Femur (tissue), 1 donor: Measurements from ENCODE around the gene TFCP2L1.
A peak's percentile ranks its signal among the peaks of the same experiment; 100 is the strongest.
"Not testable (repeated sequence)": the region's sequence is repeated elsewhere in the genome, so short reads cannot be mapped to it uniquely, and the experiment has no call there.

Experiments used
- DNase-seq: peaks from one replicate; pipeline ENCODE4 v3.0.0-alpha.2; 2017

Gene TFCP2L1

GRCh38 chr2:121284463-121285449 lies at the start of gene TFCP2L1:
Gene TFCP2L1 (minus strand): TSS chr2:121285202. CDS start chr2:121285109, 93 bp downstream.
- DNase-seq = no peak

- no peak for DNase-seq
Measured at GRCh38 chr2:121333834-121334558, 49.0 kb upstream of the TFCP2L1 start.

- no peak for DNase-seq
Measured at GRCh38 chr2:121333231-121333630, 48.2 kb upstream of the TFCP2L1 start.

- DNase-seq = not testable (repeated sequence)
Measured at GRCh38 chr2:121331324-121331723, 46.3 kb upstream of the TFCP2L1 start.

- DNase-seq = no peak
Measured at GRCh38 chr2:121330921-121331320, 45.9 kb upstream of the TFCP2L1 start.

- no peak for DNase-seq
Measured at GRCh38 chr2:121329786-121330185, 44.8 kb upstream of the TFCP2L1 start.

GRCh38 chr2:121326628-121327027 lies 41.6 kb upstream of the TFCP2L1 start:
- no peak for DNase-seq

GRCh38 chr2:121324601-121325000 lies 39.6 kb upstream of the TFCP2L1 start:
- no peak for DNase-seq

- no peak for DNase-seq
Measured at GRCh38 chr2:121321476-121321875, 36.5 kb upstream of the TFCP2L1 start.

- DNase-seq = no peak
Measured at GRCh38 chr2:121319941-121320340, 34.9 kb upstream of the TFCP2L1 start.

GRCh38 chr2:121316986-121317385 lies 32.0 kb upstream of the TFCP2L1 start:
- DNase-seq = no peak

GRCh38 chr2:121313701-121314100 lies 28.7 kb upstream of the TFCP2L1 start:
- not testable (repeated sequence) for DNase-seq

GRCh38 chr2:121309801-121310200 lies 24.8 kb upstream of the TFCP2L1 start:
- DNase-seq = no peak

GRCh38 chr2:121309323-121309722 lies 24.3 kb upstream of the TFCP2L1 start:
- no peak for DNase-seq

GRCh38 chr2:121307048-121307447 lies 22.0 kb upstream of the TFCP2L1 start:
- no peak for DNase-seq

- no peak for DNase-seq
Measured at GRCh38 chr2:121304941-121305340, 19.9 kb upstream of the TFCP2L1 start.

GRCh38 chr2:121303531-121304263 lies 18.7 kb upstream of the TFCP2L1 start:
- DNase-seq = peak; percentile 54

GRCh38 chr2:121301190-121301589 lies 16.2 kb upstream of the TFCP2L1 start:
- DNase-seq = not testable (repeated sequence)

GRCh38 chr2:121298476-121298875 lies 13.5 kb upstream of the TFCP2L1 start:
- DNase-seq = no peak

- DNase-seq = not testable (repeated sequence)
Measured at GRCh38 chr2:121297866-121298265, 12.9 kb upstream of the TFCP2L1 start.

- no peak for DNase-seq
Measured at GRCh38 chr2:121297217-121297830, 12.3 kb upstream of the TFCP2L1 start.

GRCh38 chr2:121295911-121296650 lies 11.1 kb upstream of the TFCP2L1 start:
- no peak for DNase-seq
